NCI-H524 (cell line): Measurements from ENCODE around the gene PCDH12.

ENCODE experiments used
- DNase-seq, 2 experiments: peaks; one replicate each; lab custom pipeline; 2025; lab: John Stamatoyannopoulos, UW

Gene PCDH12

GRCh38 chr5:141966275-141966962 is 8.4 kb upstream of the PCDH12 start:
- DNase-seq: no peak

GRCh38 chr5:141965071-141965470 is 7.1 kb upstream of the PCDH12 start:
- no peak for DNase-seq

GRCh38 chr5:141963701-141964100 is 5.7 kb upstream of the PCDH12 start:
- DNase-seq: no peak

DNA sequence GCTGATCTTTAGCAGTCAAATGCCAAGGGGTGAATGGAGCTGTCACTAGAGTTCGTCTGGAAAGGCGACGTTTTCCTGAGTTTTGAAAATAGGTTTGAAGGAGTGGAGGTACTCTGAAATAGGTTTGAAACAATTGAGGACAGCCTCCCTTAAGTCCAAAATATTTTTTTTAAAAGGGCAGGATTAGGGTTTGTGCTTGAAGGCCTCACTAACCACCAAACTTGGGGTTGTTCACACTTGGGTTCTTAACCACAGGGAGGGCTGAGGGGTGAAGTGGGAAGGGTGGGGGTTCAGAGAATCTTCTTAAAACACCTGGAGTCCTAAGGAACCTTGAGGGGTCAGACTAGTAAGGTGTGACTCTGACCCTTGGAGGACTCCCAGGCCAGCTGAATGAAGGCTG is 3.5 kb upstream of the PCDH12 start:
- DNase-seq: no peak

DNA sequence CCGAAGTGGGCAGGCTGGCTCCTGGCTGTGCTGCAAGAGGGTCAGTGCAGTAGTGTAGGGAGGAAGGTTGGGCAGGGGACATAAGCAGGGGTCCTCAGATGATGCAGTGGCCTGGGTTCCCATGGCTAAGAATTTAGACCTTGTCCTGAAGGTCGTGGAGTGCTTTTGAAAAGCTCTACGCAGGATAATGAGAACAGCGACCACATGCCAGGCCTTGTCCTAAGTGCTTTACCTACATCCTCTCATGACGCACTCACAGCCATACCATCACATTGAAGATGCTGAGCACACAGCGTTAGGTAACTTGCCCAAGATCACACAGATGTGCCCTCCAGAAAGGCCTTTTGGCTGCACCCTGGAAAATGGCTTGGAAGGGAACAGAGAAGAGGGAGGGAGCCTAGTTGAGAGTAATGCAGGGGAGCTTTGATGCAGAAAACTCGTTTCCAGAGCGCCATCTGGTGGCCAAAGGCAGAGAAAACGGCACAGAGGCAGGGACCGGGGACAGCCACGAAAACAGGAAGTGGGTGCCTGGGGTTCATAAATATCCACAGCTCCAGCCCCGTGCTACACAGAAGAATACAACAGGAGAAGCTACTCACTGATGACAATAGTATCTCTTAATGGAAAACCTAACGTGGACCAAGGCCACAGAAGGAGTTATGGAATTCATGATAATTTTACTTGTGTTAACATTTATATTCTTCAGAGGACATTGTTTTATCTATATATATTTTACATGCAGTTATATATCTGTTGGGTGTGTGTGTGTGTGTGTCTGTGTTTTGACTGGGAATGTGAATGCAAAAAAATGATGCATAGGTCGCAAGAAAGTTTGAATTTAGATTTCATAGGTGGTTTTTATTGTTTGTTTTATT is 2.7 kb upstream of the PCDH12 start:
- peak; percentile 51 to 78 for DNase-seq

GRCh38 chr5:141960018-141960417 is 2.0 kb upstream of the PCDH12 start:
- DNase-seq: peak in 1 of 2 experiments; percentile 26

- no peak for DNase-seq
Observed at GRCh38 chr5:141958546-141959172, 657 bp upstream of the PCDH12 start.

DNA sequence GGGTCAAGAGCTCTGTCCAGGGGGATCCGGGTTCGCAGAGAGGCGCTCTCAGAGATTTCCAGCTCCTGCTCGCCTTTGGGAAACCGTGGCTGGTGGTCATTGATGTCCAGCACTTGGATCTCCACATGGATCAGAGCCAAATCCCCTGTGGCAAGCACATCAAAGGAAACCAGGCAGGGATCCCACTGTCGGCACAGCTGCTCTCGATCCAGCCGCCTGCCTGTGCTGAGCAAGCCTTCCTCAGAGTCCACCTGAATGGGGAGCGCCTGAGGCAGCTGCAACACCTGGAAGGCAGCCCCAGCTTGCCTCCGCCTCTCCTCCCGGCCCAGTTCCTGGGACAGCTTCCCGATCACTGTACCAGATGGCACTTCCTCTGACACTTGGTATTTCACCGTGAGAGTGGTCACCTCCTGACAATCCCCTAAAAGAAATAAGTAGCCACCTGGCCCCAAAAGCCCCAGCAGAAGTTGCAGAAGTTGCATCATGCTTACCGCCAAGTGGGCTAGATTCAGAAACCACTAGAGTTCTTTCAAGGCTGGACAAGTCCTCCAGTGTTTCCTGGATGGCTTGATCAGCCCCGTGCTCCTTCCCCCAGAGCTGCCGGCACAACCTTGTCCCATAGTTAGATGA is 520 bp downstream of the PCDH12 start:
- peak; percentile 73 to 79 for DNase-seq

DNA sequence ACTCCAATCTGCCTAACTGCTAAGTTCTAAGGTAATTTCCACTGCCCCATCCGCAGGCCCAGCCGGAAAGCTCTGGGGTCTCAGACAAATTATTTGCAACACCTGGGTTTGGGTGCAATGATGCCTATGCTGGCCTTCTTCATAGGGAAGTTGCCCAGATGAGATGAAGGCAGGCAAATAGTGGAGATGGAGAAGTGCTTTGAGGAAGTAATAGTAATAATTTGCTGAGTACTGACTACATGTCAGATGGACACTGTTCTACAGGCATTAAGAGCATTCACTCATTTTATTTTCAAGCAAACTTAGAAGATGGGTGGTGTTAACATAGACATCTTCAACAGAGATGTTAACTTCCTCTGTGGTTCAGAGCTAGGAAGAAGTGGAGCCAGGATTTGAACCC is 3.8 kb downstream of the PCDH12 start:
- DNase-seq: no peak

DNA sequence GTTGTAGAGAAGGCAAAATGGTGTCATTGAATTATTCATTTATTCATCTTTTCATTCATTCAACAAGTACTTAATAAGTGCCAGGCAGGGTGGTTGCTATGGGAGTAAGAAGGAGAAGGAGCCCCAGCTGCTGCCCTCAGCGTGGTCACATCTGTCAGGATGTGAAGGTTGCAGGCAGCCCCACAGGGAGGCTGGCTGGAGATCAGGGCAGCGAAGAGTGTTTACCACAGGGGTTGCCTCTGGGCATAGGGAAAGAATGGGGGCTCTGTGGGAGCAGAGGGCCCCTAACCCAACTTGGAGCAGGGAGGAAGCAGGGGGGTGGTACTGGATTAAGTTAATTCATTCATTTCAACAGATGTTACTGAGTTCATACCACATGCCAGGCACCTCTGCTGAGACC is 6.0 kb downstream of the PCDH12 start:
- peak in 1 of 2 experiments; percentile 51 for DNase-seq

DNA sequence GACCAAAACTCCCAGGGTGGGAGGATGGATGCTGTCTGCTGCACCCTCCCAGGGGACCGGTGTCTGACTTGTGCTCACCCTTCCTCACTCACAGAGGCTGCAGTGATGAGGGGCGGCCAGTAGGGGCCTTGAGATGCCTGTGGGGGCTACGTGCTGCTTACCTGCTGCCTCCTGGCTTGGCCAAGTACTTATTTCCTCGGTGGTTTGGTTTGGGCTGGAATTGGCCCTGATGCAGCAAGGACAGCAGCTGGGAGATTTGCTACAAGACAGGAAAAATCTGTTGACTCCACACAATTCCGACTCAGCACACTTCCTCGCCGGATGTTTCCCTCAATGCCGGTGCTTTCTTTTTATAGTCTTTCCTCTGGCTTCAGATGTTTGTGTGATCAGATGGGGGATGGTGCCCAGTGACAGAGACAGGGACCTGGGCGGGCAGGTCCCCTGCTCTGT is 6.6 kb downstream of the PCDH12 start:
- DNase-seq: peak in 1 of 2 experiments; percentile 16

DNA sequence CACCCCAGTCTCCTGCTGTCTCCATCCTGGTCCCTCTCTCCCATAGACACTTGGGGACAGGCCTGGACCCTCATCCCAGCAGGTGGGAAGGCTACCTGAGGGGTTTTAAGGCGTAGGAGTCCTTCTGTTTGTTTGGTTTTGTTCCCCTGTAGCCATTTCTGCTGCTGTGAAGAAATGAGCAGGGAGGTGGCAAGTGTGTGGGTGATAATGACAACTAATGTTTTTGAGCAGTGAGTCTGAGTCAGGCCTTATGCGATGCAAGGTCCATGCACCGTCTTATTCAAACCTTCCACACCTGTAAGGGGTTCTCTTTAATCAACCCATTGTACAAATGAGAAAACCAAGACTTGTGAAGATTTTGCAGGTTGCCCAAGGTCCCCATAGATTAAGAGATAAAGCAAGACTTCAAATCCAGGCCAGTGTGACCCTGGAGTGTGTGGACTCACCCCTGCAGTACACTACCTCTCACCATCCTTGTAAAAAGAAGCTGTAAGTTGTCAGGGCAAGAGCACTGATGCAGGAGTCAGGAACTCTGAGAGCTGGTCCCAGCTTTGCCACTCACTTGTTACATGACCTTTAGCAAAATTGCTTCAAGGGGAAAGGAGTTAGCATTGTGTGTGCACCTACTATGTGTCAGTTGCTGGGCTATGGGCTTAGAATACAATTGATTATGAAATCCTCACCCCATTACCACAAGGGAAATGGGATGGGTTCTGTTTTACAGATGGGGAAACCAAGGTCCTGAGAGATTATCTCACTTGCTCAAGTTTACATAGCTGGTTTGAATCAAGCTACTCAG is 7.6 kb downstream of the PCDH12 start:
- no peak for DNase-seq

- no peak for DNase-seq
Observed at GRCh38 chr5:141949511-141949910, 8.5 kb downstream of the PCDH12 start.

GRCh38 chr5:141948812-141949211 is 9.2 kb downstream of the PCDH12 start:
- no peak for DNase-seq

DNA sequence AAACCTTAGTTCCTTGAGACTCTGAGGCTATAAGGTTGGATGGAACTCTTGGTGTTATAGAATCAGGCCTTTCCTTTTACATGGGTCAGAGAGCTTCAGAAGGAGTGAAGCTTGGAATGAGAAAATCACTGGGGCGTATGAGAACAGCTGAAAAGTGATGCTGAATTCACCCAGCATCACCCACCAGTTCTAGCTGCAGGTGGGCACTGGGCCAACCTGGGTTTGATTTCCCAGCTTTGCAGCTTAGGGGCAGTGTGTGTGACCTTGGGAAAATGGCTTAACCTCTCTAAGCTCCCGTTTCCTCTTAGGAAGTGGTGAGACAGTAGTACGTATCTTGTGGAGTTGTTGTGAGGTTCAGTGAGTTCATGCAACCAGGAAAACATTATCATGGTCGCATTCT is 10.7 kb downstream of the PCDH12 start:
- DNase-seq: no peak

GRCh38 chr5:141945511-141946051 is 12.4 kb downstream of the PCDH12 start:
- DNase-seq: no peak

GRCh38 chr5:141944076-141944475 is 13.9 kb downstream of the PCDH12 start:
- no peak for DNase-seq

DNA sequence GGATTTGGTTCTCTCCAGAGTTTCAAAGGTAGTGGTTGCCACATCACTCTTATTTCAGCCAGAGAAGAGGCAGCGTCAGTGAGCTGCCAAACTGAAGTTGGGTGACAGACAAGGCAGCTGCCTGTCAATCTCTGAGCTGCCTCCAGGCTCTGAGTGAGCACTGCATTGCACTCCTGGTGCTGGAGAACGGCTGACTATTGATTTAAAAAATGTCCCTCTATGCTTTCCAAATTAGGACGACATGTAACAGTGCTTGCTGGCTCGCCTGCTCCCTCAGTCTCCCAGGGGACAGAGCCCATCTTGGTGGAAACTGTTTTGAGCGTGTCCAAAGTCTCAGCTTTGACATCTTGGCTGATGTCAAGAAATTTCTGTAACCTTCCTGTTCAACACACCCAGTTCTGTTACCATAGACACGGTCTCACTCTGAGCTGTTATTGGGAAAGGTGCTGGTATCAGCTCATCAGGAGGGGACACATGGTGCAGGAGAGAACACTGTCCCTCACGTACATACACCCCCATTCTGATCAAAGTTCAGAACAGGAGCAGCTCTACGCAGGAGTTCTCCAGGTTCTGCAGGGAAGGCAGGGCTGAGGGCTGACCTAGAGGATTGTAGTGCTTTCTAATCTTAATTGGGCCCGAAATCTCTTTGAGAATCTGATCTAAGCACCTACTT is 15.7 kb downstream of the PCDH12 start:
- DNase-seq: no peak

DNA sequence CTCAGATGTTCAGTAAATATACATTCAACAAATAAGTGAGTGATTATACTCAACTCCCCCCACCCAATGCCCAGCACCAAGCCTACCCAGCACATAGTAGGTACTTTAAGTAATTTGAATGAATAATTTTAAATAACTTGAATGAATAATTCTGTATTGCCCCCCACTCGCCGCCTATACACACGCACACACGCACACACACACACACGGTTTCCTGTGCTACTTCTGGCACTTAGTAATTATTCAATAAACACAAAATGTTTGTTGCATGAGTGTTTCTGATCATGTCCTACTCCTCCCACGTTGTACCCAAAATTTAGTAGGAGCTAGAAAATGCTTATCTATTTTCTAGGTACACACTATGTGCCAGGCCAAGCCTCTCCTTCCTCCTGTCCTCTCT is 16.2 kb downstream of the PCDH12 start:
- no peak for DNase-seq

DNA sequence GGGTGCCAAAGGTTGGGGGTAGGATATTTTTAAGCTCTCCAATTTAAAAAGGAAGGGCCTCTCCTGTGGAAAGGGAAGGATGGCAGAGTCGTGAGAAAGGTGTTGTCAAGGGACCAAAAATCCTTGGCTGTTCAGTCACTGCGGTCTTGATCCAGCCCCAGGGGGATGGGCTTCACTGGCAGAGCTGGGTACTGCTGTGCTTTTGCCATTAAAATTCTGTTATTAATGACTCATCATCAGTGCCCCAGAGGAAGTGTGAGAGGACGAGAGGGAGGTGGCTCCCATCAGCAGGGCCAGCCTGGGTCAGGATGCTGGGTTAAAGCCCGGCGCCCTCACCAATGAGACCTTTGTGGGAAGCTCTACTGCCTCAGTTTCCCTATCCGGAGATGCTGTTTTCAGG is 16.7 kb downstream of the PCDH12 start:
- no peak for DNase-seq
